HEK293 (cell line): Measurements from ENCODE around the gene NDUFV1.

Source experiments
- ZNF302 ChIP-seq: fragments of 450-650 bp; formaldehyde crosslinking; IDR thresholded peaks from 2 replicates; pipeline ENCODE4 v1.5.1; 2016; ENCODE audit warnings: missing biosample characterization, missing genetic modification characterization, low read depth
- TF ChIP-seq, protein P1 (sequence below): fragments of 450-650 bp; formaldehyde crosslinking; IDR thresholded peaks from 2 replicates; pipeline ENCODE4 v1.5.1; 2016; ENCODE audit warnings: missing biosample characterization, missing genetic modification characterization

DNA sequence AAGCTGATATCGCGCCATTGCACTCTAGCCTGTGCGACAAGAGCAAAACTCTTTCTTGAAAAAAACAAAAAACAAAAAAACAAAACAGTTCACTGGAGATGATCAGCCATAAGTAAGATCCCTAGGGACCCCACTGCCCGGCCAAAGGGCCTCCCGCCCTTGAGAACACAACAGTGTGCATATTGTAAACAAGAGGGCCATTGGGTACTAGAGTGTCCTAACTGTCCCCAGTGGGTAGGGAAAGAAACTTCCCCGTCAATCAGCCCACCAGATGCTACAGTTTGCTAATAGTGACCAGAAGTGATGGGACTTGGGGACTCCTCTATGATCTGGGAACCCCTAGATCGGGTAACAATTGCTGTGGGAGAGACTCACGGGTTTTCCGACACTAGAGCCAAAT, 47.5 kb downstream of the NDUFV1 start:
- TF ChIP-seq, protein P1, sequence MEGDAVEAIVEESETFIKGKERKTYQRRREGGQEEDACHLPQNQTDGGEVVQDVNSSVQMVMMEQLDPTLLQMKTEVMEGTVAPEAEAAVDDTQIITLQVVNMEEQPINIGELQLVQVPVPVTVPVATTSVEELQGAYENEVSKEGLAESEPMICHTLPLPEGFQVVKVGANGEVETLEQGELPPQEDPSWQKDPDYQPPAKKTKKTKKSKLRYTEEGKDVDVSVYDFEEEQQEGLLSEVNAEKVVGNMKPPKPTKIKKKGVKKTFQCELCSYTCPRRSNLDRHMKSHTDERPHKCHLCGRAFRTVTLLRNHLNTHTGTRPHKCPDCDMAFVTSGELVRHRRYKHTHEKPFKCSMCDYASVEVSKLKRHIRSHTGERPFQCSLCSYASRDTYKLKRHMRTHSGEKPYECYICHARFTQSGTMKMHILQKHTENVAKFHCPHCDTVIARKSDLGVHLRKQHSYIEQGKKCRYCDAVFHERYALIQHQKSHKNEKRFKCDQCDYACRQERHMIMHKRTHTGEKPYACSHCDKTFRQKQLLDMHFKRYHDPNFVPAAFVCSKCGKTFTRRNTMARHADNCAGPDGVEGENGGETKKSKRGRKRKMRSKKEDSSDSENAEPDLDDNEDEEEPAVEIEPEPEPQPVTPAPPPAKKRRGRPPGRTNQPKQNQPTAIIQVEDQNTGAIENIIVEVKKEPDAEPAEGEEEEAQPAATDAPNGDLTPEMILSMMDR = no peak
- no peak for TF ChIP-seq ZNF302 (tag by site-specific recombination)
